GM12878 (cell line): ENCODE data around the gene RASL10A. TPM values are rescaled to one million over a fixed set of nuclear protein-coding genes. Genes with fewer than 3 reads are reported as not detected.

Source experiments
- ATAC-seq: fragments of 200-7000 bp; cut with Tn5 transposase; 3 replicates; pipeline ENCODE4 v1.9.1; 2020; ENCODE audit warnings: mild to moderate bottlenecking, moderate library complexity
- BruUV-seq: library from RNA; stranded (reverse); fragments of 400-500 nt; replicated peaks from 2 replicates; lab custom pipeline; 2021; lab: Mats Ljungman, UMichigan
- CTCF ChIA-PET: fragments of 300-600 bp; sonication (Branson Sonifier 250); formaldehyde crosslinking; extraction: SDS; loops from one replicate; lab custom pipeline; 2021; ENCODE audit warnings: inconsistent platforms; lab: Yijun Ruan, JAX
- POLR2A ChIA-PET: fragments of 350-600 bp; formaldehyde crosslinking; extraction: SDS; loops from one replicate; lab custom pipeline; 2021; ENCODE audit warnings: inconsistent platforms; lab: Charles Lee
- RAD21 ChIA-PET: fragments of 300-600 bp; sonication (Branson Sonifier 250); formaldehyde crosslinking; loops from one replicate; lab custom pipeline; 2023; ENCODE audit warnings: antibody characterized with exemption; ENCODE audit not compliant: unreplicated experiment; lab: Charles Lee
- SMC1A ChIA-PET: fragments of 300-600 bp; sonication (Branson Sonifier 250); formaldehyde crosslinking; loops from one replicate; lab custom pipeline; 2023; ENCODE audit not compliant: unreplicated experiment, uncharacterized antibody; lab: Charles Lee
- DNase-seq: peaks from one replicate; pipeline ENCODE4 v3.0.0-alpha.2; 2011; ENCODE audit warnings: low read depth, low spot score
- FAIRE-seq: peaks from 3 replicates; lab custom pipeline; 2011; peaks lifted over from hg19 to GRCh38; lab: Jason Lieb, UNC
- H2AFZ ChIP-seq: 2 replicates; pipeline ENCODE4 v1.6.0; 2011; ENCODE audit warnings: low read depth, low read length, control low read depth; ENCODE audit not compliant: control insufficient read depth
- H3K27ac ChIP-seq: 2 replicates; pipeline ENCODE4 v1.5.1; 2011; ENCODE audit warnings: control low read depth; ENCODE audit not compliant: control insufficient read depth, insufficient read depth
- H3K27me3 ChIP-seq, 2 experiments: replicated peaks in 1 of 2; 2 replicates each; pipeline versions ENCODE4 v1.6.0 to v1.6.1; 2011; ENCODE audit warnings: low read length in 1 of 2; ENCODE audit not compliant: control insufficient read depth in 2 of 2, insufficient read depth in 2 of 2
- H3K36me3 ChIP-seq, 2 experiments: 2 replicates each; pipeline ENCODE4 v1.5.1; 2011; ENCODE audit warnings: low read length in 1 of 2; ENCODE audit not compliant: control insufficient read depth in 2 of 2, insufficient read depth in 2 of 2
- H3K4me1 ChIP-seq: 2 replicates; pipeline ENCODE4 v1.6.1; 2011; ENCODE audit warnings: mild to moderate bottlenecking, low read length, moderate library complexity, mixed read lengths; ENCODE audit not compliant: control insufficient read depth, insufficient read depth
- H3K4me2 ChIP-seq: 2 replicates; pipeline ENCODE4 v1.6.0; 2011; ENCODE audit warnings: control low read depth; ENCODE audit not compliant: control insufficient read depth, insufficient read depth
- H3K4me3 ChIP-seq: fragments of 200-600 bp; sonication (generic); 2 replicates; pipeline ENCODE4 v1.5.1; 2016
- H3K79me2 ChIP-seq: 2 replicates; pipeline ENCODE4 v1.6.0; 2011; ENCODE audit warnings: low read length; ENCODE audit not compliant: control insufficient read depth, insufficient read depth
- H3K9ac ChIP-seq: 2 replicates; pipeline ENCODE4 v1.8.0; 2011; ENCODE audit warnings: low read length, control low read depth, mixed read lengths; ENCODE audit not compliant: control insufficient read depth, insufficient read depth
- H3K9me3 ChIP-seq: replicated peaks from 3 replicates; pipeline ENCODE4 v1.5.1; 2011; ENCODE audit warnings: mild to moderate bottlenecking, low read length; ENCODE audit not compliant: control insufficient read depth, insufficient read depth
- H4K20me1 ChIP-seq: 2 replicates; pipeline ENCODE4 v1.6.0; 2011; ENCODE audit not compliant: control insufficient read depth, insufficient read depth
- CBX5 ChIP-seq: sonication (generic); IDR thresholded peaks from 2 replicates; pipeline ENCODE4 v1.6.1; 2016; ENCODE audit warnings: low read depth, moderate library complexity, mild to moderate bottlenecking, inconsistent platforms
- CTCF ChIP-seq, 3 experiments: IDR thresholded peaks in 2 of 3; conservative IDR thresholded peaks in 1 of 3; 2 replicates each; pipeline ENCODE4 v1.5.1; 2011; ENCODE audit warnings: low read depth in 3 of 3, low read length in 3 of 3, mild to moderate bottlenecking in 3 of 3, control low read depth in 2 of 3, moderate library complexity in 2 of 3, inconsistent platforms in 1 of 3, mixed read lengths in 1 of 3; ENCODE audit not compliant: control insufficient read depth in 2 of 3, insufficient read depth in 1 of 3; ENCODE audit errors: extremely low read depth in 1 of 3
- EZH2 ChIP-seq: IDR thresholded peaks from 2 replicates; pipeline ENCODE4 v1.6.1; 2012; ENCODE audit warnings: low read depth, mild to moderate bottlenecking, control low read depth, inconsistent platforms, low read length, borderline replicate concordance; ENCODE audit not compliant: control insufficient read depth
- HDAC2 ChIP-seq: fragments of 200-600 bp; sonication (generic); IDR thresholded peaks from 2 replicates; pipeline ENCODE4 v1.6.1; 2017
- HDGF ChIP-seq: fragments of 450-650 bp; IDR thresholded peaks from 2 replicates; pipeline ENCODE4 v1.6.1; 2016; ENCODE audit warnings: antibody characterized with exemption
- MEF2B ChIP-seq: fragments of 450-650 bp; IDR thresholded peaks from 2 replicates; pipeline ENCODE4 v1.6.1; 2018; ENCODE audit warnings: mild to moderate bottlenecking, moderate library complexity; ENCODE audit not compliant: partially characterized antibody, poor library complexity, severe bottlenecking
- PRDM15 ChIP-seq: fragments of 450-650 bp; formaldehyde crosslinking; IDR thresholded peaks from 2 replicates; pipeline ENCODE4 v1.4.0; 2020; ENCODE audit warnings: mild to moderate bottlenecking, moderate library complexity
- RAD51 ChIP-seq: fragments of 450-650 bp; IDR thresholded peaks from 2 replicates; pipeline ENCODE4 v1.6.1; 2016; ENCODE audit warnings: moderate library complexity, mild to moderate bottlenecking, inconsistent platforms
- SREBF1 ChIP-seq: IDR thresholded peaks from 2 replicates; pipeline ENCODE4 v1.6.1; 2012; ENCODE audit warnings: mild to moderate bottlenecking, low read length
- SUZ12 ChIP-seq: fragments of 200-600 bp; sonication (generic); IDR thresholded peaks from one replicate; pipeline ENCODE4 v1.6.1; 2018; ENCODE audit warnings: antibody characterized with exemption, mild to moderate bottlenecking; ENCODE audit not compliant: unreplicated experiment
- TCF12 ChIP-seq: IDR thresholded peaks from 2 replicates; pipeline ENCODE4 v1.6.1; 2011; ENCODE audit warnings: low read depth, mild to moderate bottlenecking, low read length
- WGBS: methylation state at CpG from one replicate; pipeline ENCODE4 v1.1.6; 2016; ENCODE audit warnings: low lambda C conversion rate; ENCODE audit not compliant: insufficient replicate concordance, insufficient coverage; ENCODE audit errors: missing lambda C conversion rate; 5-methylcytosine and 5-hydroxymethylcytosine counted together
- in situ Hi-C: fragments of 300-500 bp; cut with MboI; formaldehyde crosslinking; loops from 9 replicates; pipeline ENCODE4 v1.14.3; 2018; ENCODE audit warnings: mixed read lengths
- intact Hi-C: fragments of 100-400 bp; cut with micrococcal nuclease; formaldehyde crosslinking; loops from one replicate; pipeline ENCODE4 v1.14.2; 2022; ENCODE audit not compliant: unreplicated experiment
- polyA plus RNA-seq, 11 experiments: library from polyadenylated mRNA; depleted of rRNA in 4 of 11; unstranded in 6 of 11; stranded (reverse) in 5 of 11; fragments of >200 nt; fragmentation: Nextera tagmentation in 4 of 11; fragmentation: Illumina TruSeq in 1 of 11; extraction: Ambion mirVana in 4 of 11; extraction: Trizol in 1 of 11; gene quantifications; 1 replicate in 1 of 11; 2 replicates in 10 of 11; pipeline versions ENCODE4 v1.2.1 to v1.2.3, GENCODE V29; 2011 to 2016; ENCODE audit warnings: inconsistent platforms in 2 of 11, missing spikeins in 2 of 11, low read depth in 1 of 11
- total RNA-seq, 4 experiments: library from RNA; depleted of rRNA in 3 of 4; stranded (reverse); fragments of >200 nt in 3 of 4; fragmentation: Illumina TruSeq in 1 of 4; extraction: Trizol in 1 of 4; gene quantifications; 2 replicates each; pipeline versions ENCODE4 v1.2.1 to v1.2.3, GENCODE V29; 2013 to 2021

Gene RASL10A
- total and polyA plus RNA-seq, 10 of the 15 experiments (the other 5 are each of a cell fraction or from before 2014, with no cell fraction given) = 0.12 to 0.46 (median 0.21) TPM; not detected in 6

- Histone ChIP-seq H2AFZ (no peak overlapping the region), H3K36me3 (no peaks in the 10 kb centered on the region), H3K4me2 (no peak overlapping the region), H3K27ac (no peak overlapping the region), H3K9me3 (no peaks in the 10 kb centered on the region), H3K4me3 (no peak overlapping the region), H3K9ac (no peak overlapping the region), H4K20me1 (no peaks in the 10 kb centered on the region), H3K79me2 (no peaks in the 10 kb centered on the region), H3K4me1 (no peaks in the 10 kb centered on the region), H3K27me3 (peaks cover 7 to 8% of the 10 kb centered on the region in 2 experiments; a peak in 3 of 4 replicates)
- RAD21 ChIA-PET = no interaction called here
- intact Hi-C loops = no loop called here
- POLR2A ChIA-PET = interaction anchor here (0.9 kb wide), 1 partner anchor 12 kb away, joined by 3 read pairs; no protein-coding TSS in a partner anchor
- ATAC-seq (no peak), DNase-seq (no peak), FAIRE-seq (no peak)
- no TSS peak for BruUV-seq
- SMC1A ChIA-PET = no interaction called here
- in situ Hi-C loops = no loop called here
- CTCF ChIA-PET = no interaction called here
- 55% methylated on average over 48 of the region's 50 CpGs for WGBS
- TF ChIP-seq CTCF (IDR thresholded peaks at IDR 0.05 in 2 of 3, conservative IDR thresholded peaks at IDR 0.05 in 1 of 3; ENCODE audit: control insufficient read depth in 2 of 3, extremely low read depth in 1 of 3, insufficient read depth in 1 of 3, low read depth in 3 of 3, low read length in 3 of 3) (no peak), CBX5 (no peak), HDAC2 (no peak), SUZ12 (no peak), TCF12 (no peak), EZH2 (no peak), SREBF1 (no peak), RAD51 (no peak), MEF2B (no peak), PRDM15 (CRISPR knock-in tag) (no peak), HDGF (no peak)
Measured at GRCh38 chr22:29311464-29312217, 3.9 kb downstream of the RASL10A start.
